Ishikawa (cell line): Measurements from ENCODE around the gene STK38L.

Source experiments
- CEBPB ChIP-seq: IDR thresholded peaks from 2 replicates; pipeline ENCODE4 v1.6.1; 2012
- EP300 ChIP-seq: IDR thresholded peaks from 2 replicates; pipeline ENCODE4 v1.6.1; 2012; ENCODE audit warnings: borderline replicate concordance
- MAX ChIP-seq: IDR thresholded peaks from 2 replicates; pipeline ENCODE4 v1.6.1; 2012
- REST ChIP-seq: IDR thresholded peaks from 2 replicates; pipeline ENCODE4 v1.6.1; 2012; ENCODE audit warnings: low read depth, mild to moderate bottlenecking
- TAF1 ChIP-seq: IDR thresholded peaks from 2 replicates; pipeline ENCODE4 v1.6.1; 2012; ENCODE audit warnings: low read depth, mild to moderate bottlenecking
- TCF12 ChIP-seq: IDR thresholded peaks from 2 replicates; pipeline ENCODE4 v1.6.1; 2012; ENCODE audit warnings: low read depth
- TEAD4 ChIP-seq: IDR thresholded peaks from 2 replicates; pipeline ENCODE4 v1.6.1; 2012
- YY1 ChIP-seq: IDR thresholded peaks from 2 replicates; pipeline ENCODE4 v1.6.1; 2012; ENCODE audit warnings: low read depth

- no peak for TF ChIP-seq TCF12
- TF ChIP-seq MAX: no peak
- no peak for TF ChIP-seq REST
- no peak for TF ChIP-seq TEAD4
- TF ChIP-seq TAF1: no peak
- TF ChIP-seq CEBPB: no peak
- no peak for TF ChIP-seq YY1
- no peak for TF ChIP-seq EP300
Observed at GRCh38 chr12:27344760-27345159, 100.7 kb downstream of the STK38L start.
